GM21825 (cell line): ENCODE data around the gene CACNA1D.
A peak's percentile ranks its signal among the peaks of the same experiment; 100 is the strongest.

Experiments used
- ATAC-seq: cut with Tn5 transposase; IDR thresholded peaks from one replicate; pipeline ENCODE4 v1.9.1; 2021; ENCODE audit warnings: mild to moderate bottlenecking, moderate library complexity; ENCODE audit not compliant: unreplicated experiment

The CACNA1D gene

DNA sequence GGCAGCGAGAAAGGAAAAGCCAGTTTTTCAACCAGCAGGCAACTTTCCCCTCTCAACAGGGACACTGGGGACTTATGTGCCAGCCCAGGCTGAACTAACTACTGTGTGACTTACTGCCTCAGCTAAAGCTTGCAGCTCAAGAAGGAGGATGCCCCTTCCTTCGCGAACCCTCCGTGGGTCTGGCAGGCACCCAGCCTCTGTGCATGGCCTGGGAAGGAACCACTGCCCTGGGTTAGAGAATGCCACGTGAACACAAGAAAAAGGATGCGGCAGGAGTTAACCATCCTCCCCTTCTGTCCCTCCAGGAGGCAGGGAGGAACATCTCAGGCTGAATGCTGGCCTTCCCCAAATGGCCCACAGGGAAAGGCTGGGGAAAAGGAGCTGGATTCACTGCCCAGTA lies 322.8 kb downstream of the CACNA1D start:
- ATAC-seq: no peak

DNA sequence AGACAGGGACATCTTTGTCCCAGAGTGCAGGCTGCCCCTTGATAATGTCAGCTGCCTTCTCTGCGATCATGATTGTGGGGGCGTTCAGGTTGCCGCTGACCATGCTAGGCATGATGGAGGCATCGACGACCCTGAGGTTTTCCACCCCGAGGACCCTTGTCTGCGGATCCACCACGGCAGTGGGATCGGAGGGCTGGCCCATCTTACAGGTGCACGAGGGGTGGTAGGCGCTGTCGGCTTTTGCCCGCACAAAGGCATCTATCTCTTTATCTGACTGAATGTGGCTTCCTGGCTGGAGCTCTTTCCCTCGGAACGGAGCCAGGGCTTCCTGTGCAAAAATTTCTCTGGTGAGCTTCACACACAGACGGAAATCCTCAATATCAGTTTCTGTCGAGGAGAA lies 323.4 kb downstream of the CACNA1D start:
- ATAC-seq: no peak

GRCh38 chr3:53818221-53819162 lies 324.1 kb downstream of the CACNA1D start:
- no peak for ATAC-seq

- ATAC-seq: no peak
These were observed 324.9 kb downstream of the CACNA1D start for GRCh38 chr3:53819163-53819868.

- ATAC-seq: no peak
These were observed 325.7 kb downstream of the CACNA1D start for GRCh38 chr3:53820084-53820483.

DNA sequence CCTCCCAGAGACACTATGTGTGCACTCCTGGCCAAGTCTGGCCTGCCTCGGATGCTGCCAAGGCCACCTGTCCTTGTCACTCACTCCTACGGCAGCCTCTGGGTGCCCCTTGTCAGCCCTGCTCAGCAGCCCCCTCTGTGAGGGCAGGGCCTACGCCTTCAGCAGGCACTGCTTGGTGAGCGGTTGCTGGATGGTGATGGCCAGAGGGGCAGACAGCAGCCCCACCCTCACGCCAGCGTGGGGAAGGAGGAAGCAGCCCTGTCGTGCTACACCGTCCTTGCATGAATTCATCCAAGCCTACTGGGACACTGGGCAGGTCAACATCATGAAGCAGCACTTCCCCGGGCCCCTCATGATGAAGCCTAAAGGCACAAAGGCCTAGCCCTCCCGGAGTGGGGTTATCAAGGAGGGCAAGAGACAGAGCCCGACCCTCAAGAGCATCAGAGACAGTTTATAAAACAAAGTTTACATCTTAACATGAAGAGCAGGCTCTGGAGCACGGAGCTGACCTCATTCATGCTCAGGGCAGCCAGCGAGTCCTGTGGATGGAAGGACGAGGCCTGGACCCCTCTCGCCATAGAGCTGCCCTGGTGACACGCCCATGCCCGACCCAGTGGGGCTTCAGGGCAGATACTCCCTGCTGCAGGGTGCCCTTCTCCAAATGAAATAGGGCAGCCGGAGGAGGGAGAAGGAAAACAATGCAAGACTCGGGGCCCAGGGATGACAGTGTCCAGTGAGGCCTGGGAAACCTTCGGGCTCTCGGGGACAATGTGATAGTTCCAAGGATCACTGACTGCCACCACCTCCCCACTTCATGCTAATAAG lies 326.6 kb downstream of the CACNA1D start:
- no peak for ATAC-seq

- peak; percentile 80 for ATAC-seq
These were observed 327.3 kb downstream of the CACNA1D start for GRCh38 chr3:53821631-53822121.

DNA sequence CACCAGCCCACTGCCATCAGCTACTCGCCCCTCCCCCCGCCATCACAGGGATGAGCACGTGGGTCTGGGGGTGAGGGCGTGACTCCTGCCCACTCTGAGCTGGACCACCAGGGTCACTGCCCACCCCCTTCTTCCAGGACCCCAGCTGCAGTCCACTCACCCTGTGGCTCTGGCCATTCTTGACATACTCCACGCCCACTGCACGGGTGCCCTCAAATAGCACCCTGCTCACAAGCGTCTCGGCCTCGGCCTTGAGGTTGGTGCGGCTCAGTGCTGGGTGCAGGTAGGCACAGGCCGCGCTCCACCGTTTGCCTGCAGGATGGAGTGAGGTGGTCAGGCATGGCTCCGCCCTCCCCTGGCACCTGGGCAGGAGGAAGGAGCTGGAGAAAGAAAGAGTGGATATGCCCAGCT lies 327.9 kb downstream of the CACNA1D start:
- ATAC-seq: no peak

DNA sequence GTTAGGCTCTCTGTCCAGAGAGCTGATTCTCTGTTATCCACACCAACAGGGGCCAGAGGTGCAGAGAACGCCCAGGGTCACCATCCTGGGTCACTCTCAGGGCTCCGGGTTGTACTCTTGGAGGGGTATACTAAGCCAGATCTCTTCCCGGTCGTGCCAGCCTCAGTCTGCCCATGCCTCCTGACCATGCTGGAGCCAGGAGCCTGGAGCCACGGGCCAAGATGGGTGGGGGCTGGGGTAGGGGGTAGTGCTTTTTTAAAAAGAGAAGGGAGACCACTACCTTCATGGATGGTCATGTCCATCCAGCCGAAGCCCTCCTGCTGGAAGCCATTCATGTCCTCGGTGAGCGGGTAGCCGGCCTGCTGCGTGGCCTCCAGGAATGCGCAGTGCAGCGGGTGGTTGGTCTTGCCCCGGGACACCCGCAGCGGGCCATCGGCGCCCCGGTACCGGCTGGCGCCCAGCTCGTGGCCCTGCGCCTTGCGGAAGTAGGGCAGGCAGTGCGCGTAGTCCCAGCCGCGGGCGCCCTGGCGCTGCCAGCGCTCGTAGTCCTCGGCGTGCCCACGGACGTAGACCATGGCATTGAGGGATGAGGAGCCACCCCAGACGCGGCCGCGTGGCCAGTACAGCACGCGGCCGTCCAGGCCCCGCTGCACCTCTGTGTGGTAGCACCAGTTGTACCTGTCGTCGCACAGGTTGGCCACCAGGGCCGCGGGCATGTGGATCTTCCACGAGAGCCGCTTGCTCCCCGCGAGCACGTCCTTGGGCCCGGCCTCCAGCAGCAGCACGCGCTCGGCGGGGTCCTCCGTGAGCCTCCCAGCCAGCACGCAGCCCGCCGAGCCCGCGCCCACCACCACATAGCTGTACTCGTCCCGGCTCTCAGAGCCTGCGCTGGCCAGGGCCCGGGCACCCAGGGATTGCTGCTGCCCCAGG lies 328.9 kb downstream of the CACNA1D start:
- no peak for ATAC-seq

- ATAC-seq: no peak
These were observed 329.7 kb downstream of the CACNA1D start for GRCh38 chr3:53823956-53824657.

DNA sequence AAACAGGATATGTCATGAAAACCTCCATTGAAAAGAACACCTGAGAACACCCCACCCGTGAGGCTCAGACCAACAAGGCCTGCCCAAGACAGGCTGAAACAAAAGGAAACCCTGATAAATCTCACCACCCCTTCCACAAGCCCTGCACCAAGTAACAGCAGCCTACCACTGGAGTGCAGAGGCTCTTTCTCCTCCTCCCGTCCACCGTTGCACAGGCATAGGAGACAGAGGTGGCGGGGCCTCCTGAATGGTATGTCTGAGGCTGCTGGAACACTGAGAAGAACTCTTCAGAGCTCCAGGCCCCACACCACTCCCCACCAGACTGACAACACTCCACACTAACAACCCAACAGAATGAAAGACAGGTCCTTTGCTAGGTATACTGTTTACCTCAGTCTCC lies 330.4 kb downstream of the CACNA1D start:
- no peak for ATAC-seq

- ATAC-seq: no peak
These were observed 331.6 kb downstream of the CACNA1D start for GRCh38 chr3:53826048-53826447.

DNA sequence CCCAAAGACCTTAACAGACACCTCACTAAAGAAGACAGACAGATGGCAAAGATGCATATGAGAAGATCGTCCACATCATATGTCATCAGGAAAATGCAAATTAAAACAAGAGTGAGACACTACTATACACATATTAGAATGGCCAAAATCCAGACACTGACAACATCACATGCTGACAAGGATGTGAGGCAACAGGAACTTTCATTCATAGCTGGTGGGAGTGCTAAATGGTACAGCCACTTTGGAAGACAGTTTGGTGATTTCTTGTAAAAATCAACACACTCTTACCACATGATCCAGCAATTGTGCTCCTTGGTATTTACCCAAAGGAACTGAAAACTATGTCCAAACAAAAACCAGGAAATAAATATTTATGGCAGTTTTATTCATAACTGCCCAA lies 334.2 kb downstream of the CACNA1D start:
- no peak for ATAC-seq

- ATAC-seq: no peak
These were observed 335.2 kb downstream of the CACNA1D start for GRCh38 chr3:53829605-53830004.

DNA sequence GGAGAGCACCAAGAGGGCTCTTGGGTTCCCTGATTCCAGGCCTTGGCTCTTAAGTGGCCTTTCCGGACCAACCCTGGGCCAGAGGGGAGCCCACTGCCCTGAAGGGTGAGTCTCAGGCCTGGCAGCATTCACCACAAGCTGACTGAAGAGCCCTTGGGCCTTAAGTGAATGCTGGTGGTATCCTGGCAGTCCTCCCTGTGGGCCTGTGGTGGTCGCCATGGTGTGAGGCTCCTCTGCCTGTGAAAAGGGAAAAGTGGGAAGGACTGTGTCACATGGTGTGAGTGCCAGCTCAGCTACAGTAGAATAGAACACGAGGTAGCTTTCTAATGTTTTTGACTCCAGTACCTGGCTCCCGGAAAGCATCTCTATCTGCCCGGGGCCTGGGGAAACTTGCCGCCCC lies 336.5 kb downstream of the CACNA1D start:
- no peak for ATAC-seq

- ATAC-seq: no peak
These were observed 338.7 kb downstream of the CACNA1D start for GRCh38 chr3:53833053-53833645.

GRCh38 chr3:53833700-53834099 lies 339.3 kb downstream of the CACNA1D start:
- no peak for ATAC-seq

DNA sequence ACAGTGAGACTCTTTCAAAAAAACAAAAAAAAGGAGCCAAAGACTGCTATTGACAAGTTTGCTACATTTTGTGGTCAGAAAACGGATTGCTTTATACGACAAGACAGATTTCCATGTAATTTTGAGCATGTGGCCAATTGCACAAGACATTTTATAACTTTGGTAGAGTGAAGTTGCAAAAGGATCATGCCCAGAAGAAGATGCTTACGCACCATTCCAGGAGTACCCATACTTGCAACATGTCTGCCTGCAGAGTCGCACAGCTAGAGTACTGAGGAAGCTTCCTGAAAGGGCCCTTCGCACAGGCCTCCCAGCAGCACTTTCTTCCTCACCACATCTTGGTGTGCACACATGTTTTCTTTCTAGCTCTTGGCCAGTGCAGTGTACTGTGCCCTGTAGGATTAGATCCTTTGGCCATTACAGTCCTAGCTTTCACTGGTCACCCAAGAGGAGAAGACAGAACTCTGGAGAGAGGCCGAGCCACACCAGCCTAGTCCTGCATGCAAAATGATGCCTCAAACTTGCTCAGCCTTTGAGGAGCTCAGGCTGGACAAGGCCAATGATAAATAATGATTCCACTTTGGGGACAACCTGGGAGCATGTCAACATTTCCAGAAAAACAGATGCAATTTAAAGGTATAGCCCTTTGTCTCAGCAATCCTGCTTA lies 340.2 kb downstream of the CACNA1D start:
- ATAC-seq: no peak
